Duodenal mucosa (tissue), 2 donors: ENCODE data around the gene C3orf18.
"Not testable (repeated sequence)": the region's sequence is repeated elsewhere in the genome, so short reads cannot be mapped to it uniquely, and the experiment has no call there.

Experiments
- H3K27ac ChIP-seq: one replicate; pipeline ENCODE4 v1.7.0; 2013; ENCODE audit warnings: low read depth, low read length
- H3K27me3 ChIP-seq, 2 donors: one replicate each; pipeline ENCODE4 v1.7.0; 2013; ENCODE audit warnings: low read length in 2 of 2, control low read depth in 1 of 2; ENCODE audit not compliant: insufficient read depth in 2 of 2, control insufficient read depth in 1 of 2
- H3K36me3 ChIP-seq, 2 donors: one replicate each; pipeline ENCODE4 v1.7.0; 2013; ENCODE audit warnings: low read length in 2 of 2, control low read depth in 1 of 2; ENCODE audit not compliant: insufficient read depth in 2 of 2, control insufficient read depth in 1 of 2
- H3K4me1 ChIP-seq, 2 donors: one replicate each; pipeline ENCODE4 v1.7.0; 2013; ENCODE audit warnings: low read length in 2 of 2, control low read depth in 1 of 2; ENCODE audit not compliant: insufficient read depth in 2 of 2, control insufficient read depth in 1 of 2
- H3K4me3 ChIP-seq, 2 donors: one replicate each; pipeline ENCODE4 v1.7.0; 2013; ENCODE audit warnings: low read length in 2 of 2, low read depth in 1 of 2
- H3K9ac ChIP-seq, 2 donors: one replicate each; pipeline ENCODE4 v1.7.0; 2013; ENCODE audit warnings: low read length in 2 of 2, low read depth in 1 of 2
- H3K9me3 ChIP-seq, 2 donors: one replicate each; pipeline ENCODE4 v1.7.0; 2013; ENCODE audit warnings: low read length in 2 of 2, control low read depth in 1 of 2; ENCODE audit not compliant: control insufficient read depth in 1 of 2

The C3orf18 gene

DNA sequence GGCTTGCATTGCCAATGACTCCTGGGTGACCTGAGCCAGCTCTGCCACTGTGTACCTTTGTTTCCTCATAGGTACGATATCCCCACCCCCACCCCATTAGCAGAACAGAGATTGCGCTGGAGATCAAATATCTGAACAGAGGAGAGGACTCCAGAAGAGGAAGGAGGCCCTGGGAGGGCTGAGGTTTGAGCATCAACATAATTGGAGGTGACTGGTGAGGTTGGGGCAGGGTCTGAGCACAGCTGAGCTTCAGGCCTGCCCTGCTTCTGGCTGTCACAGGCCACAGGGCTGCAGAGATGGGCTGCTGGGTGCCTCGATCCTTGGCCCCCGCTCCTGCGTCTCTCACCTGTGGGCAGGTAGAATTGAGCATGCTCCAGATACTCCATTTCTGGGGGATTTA lies 42.8 kb downstream of the C3orf18 start:
- no peak overlapping the region for H3K27ac ChIP-seq
- no peak overlapping the region for H3K4me3 ChIP-seq
- no peaks in the 10 kb centered on the region for H3K9me3 ChIP-seq
- no peaks in the 10 kb centered on the region for H3K27me3 ChIP-seq
- no peaks in the 10 kb centered on the region for H3K36me3 ChIP-seq
- H3K4me1 ChIP-seq, result peaks cover 0 to 13% of the 10 kb centered on the region in 2 donors
- no peak overlapping the region for H3K9ac ChIP-seq

GRCh38 chr3:50523279-50523811 lies 44.2 kb downstream of the C3orf18 start:
- Histone ChIP-seq H3K4me3 (no peak overlapping the region), H3K27me3 (no peaks in the 10 kb centered on the region), H3K36me3 (no peaks in the 10 kb centered on the region), H3K4me1 (peaks cover 0 to 13% of the 10 kb centered on the region in 2 donors), H3K9ac (no peak overlapping the region), H3K9me3 (no peaks in the 10 kb centered on the region), H3K27ac (no peak overlapping the region)

GRCh38 chr3:50521572-50521971 lies 46.0 kb downstream of the C3orf18 start:
- Histone ChIP-seq H3K27ac (no peak overlapping the region), H3K36me3 (no peaks in the 10 kb centered on the region), H3K27me3 (no peaks in the 10 kb centered on the region), H3K9ac (no peak overlapping the region), H3K4me1 (peaks cover 0 to 13% of the 10 kb centered on the region in 2 donors), H3K4me3 (no peak overlapping the region), H3K9me3 (no peaks in the 10 kb centered on the region)

DNA sequence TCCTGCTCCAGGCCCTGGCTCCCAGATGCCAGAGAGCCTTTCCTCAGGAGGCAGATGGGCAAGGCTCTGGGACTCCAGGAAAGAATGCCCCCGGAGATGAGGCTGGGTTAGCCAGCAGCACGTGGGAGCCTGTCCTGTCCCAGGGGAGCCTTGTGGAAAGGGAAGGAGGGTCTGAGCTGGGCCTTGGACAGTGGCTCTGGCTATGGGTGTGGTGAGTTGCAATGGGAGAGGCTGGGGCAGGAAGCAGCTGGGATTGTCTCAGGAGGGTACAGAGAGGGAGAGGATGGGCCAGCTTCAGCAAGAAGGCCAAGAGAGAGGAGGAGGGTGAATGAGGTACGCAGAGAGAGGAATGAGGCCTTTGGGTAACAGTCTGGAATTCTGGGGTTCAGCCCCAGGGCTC lies 46.7 kb downstream of the C3orf18 start:
- Histone ChIP-seq H3K27me3 (no peaks in the 10 kb centered on the region), H3K36me3 (no peaks in the 10 kb centered on the region), H3K9me3 (no peaks in the 10 kb centered on the region), H3K4me1 (peaks cover 0 to 8% of the 10 kb centered on the region in 2 donors), H3K27ac (no peak overlapping the region), H3K4me3 (no peak overlapping the region), H3K9ac (no peak overlapping the region)

DNA sequence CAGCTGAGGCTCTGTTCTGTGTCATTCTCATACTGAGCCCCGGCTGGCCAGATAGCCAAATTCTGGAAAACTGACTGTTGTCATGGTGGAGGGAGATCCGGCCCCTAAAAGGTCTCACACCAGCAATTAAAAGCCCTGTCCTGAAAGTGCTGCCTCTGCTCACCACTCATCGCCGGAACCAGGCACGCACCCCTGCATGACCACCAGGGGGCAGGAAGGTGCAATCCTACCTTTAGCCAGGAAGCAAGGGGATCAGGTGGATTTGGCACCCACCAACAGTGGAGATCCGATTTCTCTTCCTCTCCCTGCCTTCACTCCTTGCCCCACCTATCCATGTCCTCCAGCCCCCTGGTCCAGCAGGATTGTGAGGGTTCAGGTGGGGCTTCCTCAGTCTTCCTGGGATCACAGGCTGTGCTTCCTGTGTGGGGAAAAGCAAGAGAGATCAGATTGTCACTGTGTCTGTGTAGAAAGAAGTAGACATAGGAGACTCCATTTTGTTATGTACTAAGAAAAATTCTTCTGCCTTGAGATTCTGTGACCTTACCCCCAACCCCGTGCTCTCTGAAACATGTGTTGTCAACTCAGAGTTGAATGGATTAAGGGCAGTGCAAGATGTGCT lies 48.0 kb downstream of the C3orf18 start:
- no peaks in the 10 kb centered on the region for H3K4me1 ChIP-seq
- H3K36me3 ChIP-seq, result no peaks in the 10 kb centered on the region

GRCh38 chr3:50518436-50518835 lies 49.1 kb downstream of the C3orf18 start:
- H3K27ac ChIP-seq, result no peak overlapping the region
- no peak overlapping the region for H3K4me3 ChIP-seq
- no peaks in the 10 kb centered on the region for H3K4me1 ChIP-seq
- no peaks in the 10 kb centered on the region for H3K27me3 ChIP-seq
- no peaks in the 10 kb centered on the region for H3K9me3 ChIP-seq
- no peak overlapping the region for H3K9ac ChIP-seq
- H3K36me3 ChIP-seq, result no peaks in the 10 kb centered on the region

More for the DNA sequence above, 48.0 kb downstream of the C3orf18 start:
- Histone ChIP-seq H3K27me3 (no peaks in the 10 kb centered on the region), H3K27ac (no peak overlapping the region), H3K4me3 (no peak overlapping the region), H3K9ac (no peak overlapping the region), H3K9me3 (no peaks in the 10 kb centered on the region)

DNA sequence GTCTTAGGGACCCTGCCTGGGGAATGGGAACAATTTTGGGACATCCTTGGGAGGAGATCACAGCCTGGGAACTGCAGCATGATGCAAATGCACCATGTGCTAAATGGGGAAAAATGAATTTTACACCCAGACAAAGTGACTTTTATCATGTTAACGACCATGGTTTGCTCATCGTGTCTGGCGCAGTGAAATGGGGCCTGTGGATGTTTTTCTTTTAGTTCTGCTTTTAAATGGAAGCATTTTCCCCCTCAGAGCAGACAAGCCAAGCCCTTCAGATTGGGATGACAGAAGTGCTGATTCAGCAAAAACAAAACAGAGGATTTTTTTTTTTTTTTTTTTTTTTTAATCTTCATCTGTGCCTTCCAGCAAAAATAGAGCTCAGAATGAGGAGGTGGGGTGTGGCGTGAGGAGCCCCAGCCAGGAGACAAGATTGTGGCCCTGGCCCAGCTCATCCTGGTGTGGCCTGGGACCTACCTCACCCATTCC lies 49.8 kb downstream of the C3orf18 start:
- no peaks in the 10 kb centered on the region for H3K4me1 ChIP-seq
- no peak overlapping the region for H3K27ac ChIP-seq

DNA sequence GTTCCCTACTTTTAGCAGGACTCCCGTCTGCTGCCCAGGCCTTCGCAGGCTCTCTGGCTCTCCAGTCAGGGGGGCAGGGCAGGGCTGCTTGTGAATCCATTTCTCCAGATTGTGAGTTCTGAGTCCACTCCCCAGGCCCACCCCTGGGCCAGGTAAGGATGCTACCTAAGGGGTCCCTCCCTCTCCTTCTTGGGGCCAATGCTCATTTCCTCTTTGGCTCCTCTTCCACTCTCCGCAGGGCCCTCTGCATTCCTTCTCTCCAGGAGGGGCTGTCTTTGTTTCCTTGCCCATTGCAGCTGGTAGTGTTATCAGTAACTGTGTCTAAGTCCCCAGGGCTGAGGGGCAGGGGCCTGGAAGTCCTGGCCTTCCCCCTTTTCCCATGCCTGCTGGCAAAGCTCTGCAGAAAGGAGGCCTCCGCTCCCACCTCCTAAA lies 51.1 kb downstream of the C3orf18 start:
- Histone ChIP-seq H3K36me3 (no peaks in the 10 kb centered on the region), H3K4me1 (no peaks in the 10 kb centered on the region), H3K27me3 (no peaks in the 10 kb centered on the region), H3K9ac (no peak overlapping the region), H3K9me3 (no peaks in the 10 kb centered on the region), H3K27ac (no peak overlapping the region), H3K4me3 (no peak overlapping the region)

More for the DNA sequence above, 49.8 kb downstream of the C3orf18 start:
- Histone ChIP-seq H3K36me3 (no peaks in the 10 kb centered on the region), H3K4me3 (no peak overlapping the region), H3K9ac (no peak overlapping the region), H3K27me3 (no peaks in the 10 kb centered on the region), H3K9me3 (no peaks in the 10 kb centered on the region)

GRCh38 chr3:50515565-50516439 lies 51.7 kb downstream of the C3orf18 start:
- H3K9ac ChIP-seq, result no peak overlapping the region
- no peak overlapping the region for H3K27ac ChIP-seq
- no peaks in the 10 kb centered on the region for H3K36me3 ChIP-seq
- peak overlapping the region in 1 of 2 donors; percentile 21 for H3K4me3 ChIP-seq
- H3K4me1 ChIP-seq, result no peaks in the 10 kb centered on the region
- no peaks in the 10 kb centered on the region for H3K9me3 ChIP-seq
- no peaks in the 10 kb centered on the region for H3K27me3 ChIP-seq

GRCh38 chr3:50512908-50513307 lies 54.6 kb downstream of the C3orf18 start:
- not testable (repeated sequence) for H3K4me1 ChIP-seq, H3K27me3 ChIP-seq, H3K36me3 ChIP-seq, H3K27ac ChIP-seq, H3K9ac ChIP-seq, H3K9me3 ChIP-seq, H3K4me3 ChIP-seq
